HEK293 (cell line): Measurements from ENCODE around the gene PDE9A.

ENCODE experiments used
- EGR2 ChIP-seq: fragments of 450-650 bp; formaldehyde crosslinking; IDR thresholded peaks from 2 replicates; pipeline ENCODE4 v1.5.1; 2016; ENCODE audit warnings: low read depth, missing biosample characterization, missing genetic modification characterization
- FEZF1 ChIP-seq: fragments of 450-650 bp; formaldehyde crosslinking; IDR thresholded peaks from 2 replicates; pipeline ENCODE4 v1.5.1; 2016; ENCODE audit warnings: missing biosample characterization, missing genetic modification characterization
- HOXA7 ChIP-seq: sonication (generic); formaldehyde crosslinking; IDR thresholded peaks from 2 replicates; pipeline ENCODE4 v1.8.1; 2022; ENCODE audit warnings: missing genetic modification reagents, borderline replicate concordance
- KLF9 ChIP-seq: fragments of 450-650 bp; formaldehyde crosslinking; IDR thresholded peaks from 2 replicates; pipeline ENCODE4 v1.5.1; 2016; ENCODE audit warnings: missing biosample characterization, missing genetic modification characterization, low read depth
- MYNN ChIP-seq: fragments of 450-650 bp; formaldehyde crosslinking; IDR thresholded peaks from 2 replicates; pipeline ENCODE4 v1.5.1; 2016; ENCODE audit warnings: missing biosample characterization, missing genetic modification characterization, borderline replicate concordance
- SP3 ChIP-seq: fragments of 450-650 bp; formaldehyde crosslinking; IDR thresholded peaks from 2 replicates; pipeline ENCODE4 v1.5.1; 2016; ENCODE audit warnings: missing biosample characterization, missing genetic modification characterization
- ZFHX2 ChIP-seq: fragments of 450-650 bp; formaldehyde crosslinking; conservative IDR thresholded peaks from 2 replicates; pipeline ENCODE4 v1.5.1; 2016; ENCODE audit warnings: missing biosample characterization, missing genetic modification characterization
- ZNF16 ChIP-seq: fragments of 450-650 bp; formaldehyde crosslinking; IDR thresholded peaks from 2 replicates; pipeline ENCODE4 v1.5.1; 2016; ENCODE audit warnings: low read depth, missing biosample characterization, missing genetic modification characterization
- ZNF2 ChIP-seq: fragments of 450-650 bp; formaldehyde crosslinking; IDR thresholded peaks from 2 replicates; pipeline ENCODE4 v1.5.1; 2016; ENCODE audit warnings: missing biosample characterization, missing genetic modification characterization
- ZNF354C ChIP-seq: fragments of 450-650 bp; formaldehyde crosslinking; IDR thresholded peaks from 2 replicates; pipeline ENCODE4 v1.5.1; 2016; ENCODE audit warnings: missing biosample characterization, missing genetic modification characterization, low read depth, borderline replicate concordance
- ZNF362 ChIP-seq: fragments of 450-650 bp; formaldehyde crosslinking; IDR thresholded peaks from 2 replicates; pipeline ENCODE4 v1.5.1; 2016; ENCODE audit warnings: missing biosample characterization, missing genetic modification characterization
- ZNF394 ChIP-seq: fragments of 450-650 bp; formaldehyde crosslinking; IDR thresholded peaks from 2 replicates; pipeline ENCODE4 v1.5.1; 2016; ENCODE audit warnings: missing biosample characterization, missing genetic modification characterization, mild to moderate bottlenecking, moderate library complexity, borderline replicate concordance
- ZNF529 ChIP-seq: fragments of 450-650 bp; formaldehyde crosslinking; IDR thresholded peaks from 2 replicates; pipeline ENCODE4 v1.5.1; 2017; ENCODE audit warnings: missing genetic modification characterization, missing biosample characterization; ENCODE audit not compliant: insufficient replicate concordance
- ZNF549 ChIP-seq: fragments of 450-650 bp; IDR thresholded peaks from 2 replicates; pipeline ENCODE4 v1.5.1; 2018; ENCODE audit warnings: missing biosample characterization, missing genetic modification characterization, mild to moderate bottlenecking, inconsistent platforms, moderate library complexity
- ZNF561 ChIP-seq: fragments of 450-650 bp; IDR thresholded peaks from 2 replicates; pipeline ENCODE4 v1.5.1; 2018; ENCODE audit warnings: missing biosample characterization, missing genetic modification characterization, borderline replicate concordance
- ZNF571 ChIP-seq: fragments of 450-650 bp; formaldehyde crosslinking; IDR thresholded peaks from 2 replicates; pipeline ENCODE4 v1.5.0; 2017; ENCODE audit warnings: missing biosample characterization, missing genetic modification characterization
- ZNF610 ChIP-seq: fragments of 450-650 bp; formaldehyde crosslinking; IDR thresholded peaks from 2 replicates; pipeline ENCODE4 v1.5.1; 2016; ENCODE audit warnings: missing biosample characterization, missing genetic modification characterization, borderline replicate concordance
- ZNF664 ChIP-seq: fragments of 450-650 bp; formaldehyde crosslinking; IDR thresholded peaks from 2 replicates; pipeline ENCODE4 v1.5.1; 2016; ENCODE audit warnings: missing biosample characterization, missing genetic modification characterization
- ZNF670 ChIP-seq: fragments of 450-650 bp; formaldehyde crosslinking; IDR thresholded peaks from 2 replicates; pipeline ENCODE4 v1.5.1; 2016; ENCODE audit warnings: missing biosample characterization, missing genetic modification characterization, low read depth
- ZNF777 ChIP-seq: fragments of 450-650 bp; formaldehyde crosslinking; IDR thresholded peaks from 2 replicates; pipeline ENCODE4 v1.5.1; 2017; ENCODE audit warnings: missing biosample characterization, missing genetic modification characterization, borderline replicate concordance
- TF ChIP-seq, protein P1 (sequence below): fragments of 450-650 bp; formaldehyde crosslinking; IDR thresholded peaks from 2 replicates; pipeline ENCODE4 v1.5.1; 2016; ENCODE audit warnings: missing biosample characterization, missing genetic modification characterization, low read depth
- TF ChIP-seq, protein P2 (sequence below): fragments of 450-650 bp; IDR thresholded peaks from 2 replicates; pipeline ENCODE4 v1.5.1; 2018; ENCODE audit warnings: missing biosample characterization, mild to moderate bottlenecking, missing genetic modification characterization
- TF ChIP-seq, protein P3 (sequence below): fragments of 450-650 bp; formaldehyde crosslinking; IDR thresholded peaks from 2 replicates; pipeline ENCODE4 v1.5.1; 2017; ENCODE audit warnings: missing biosample characterization, missing genetic modification characterization
- TF ChIP-seq, protein P4 (sequence below): fragments of 450-650 bp; formaldehyde crosslinking; optimal IDR thresholded peaks from 2 replicates; pipeline ENCODE3; 2016; ENCODE audit warnings: missing biosample characterization, mild to moderate bottlenecking, missing genetic modification characterization
- TF ChIP-seq, protein P5 (sequence below): fragments of 450-650 bp; formaldehyde crosslinking; IDR thresholded peaks from 2 replicates; pipeline ENCODE4 v1.5.1; 2016; ENCODE audit warnings: missing biosample characterization, missing genetic modification characterization
- TF ChIP-seq, protein P6 (sequence below): fragments of 450-650 bp; formaldehyde crosslinking; IDR thresholded peaks from 2 replicates; pipeline ENCODE4; 2016; ENCODE audit warnings: missing biosample characterization, missing genetic modification characterization
- TF ChIP-seq, protein P7 (sequence below): fragments of 450-650 bp; formaldehyde crosslinking; IDR thresholded peaks from 2 replicates; pipeline ENCODE4 v1.5.1; 2016; ENCODE audit warnings: missing biosample characterization, missing genetic modification characterization

PDE9A gene

DNA sequence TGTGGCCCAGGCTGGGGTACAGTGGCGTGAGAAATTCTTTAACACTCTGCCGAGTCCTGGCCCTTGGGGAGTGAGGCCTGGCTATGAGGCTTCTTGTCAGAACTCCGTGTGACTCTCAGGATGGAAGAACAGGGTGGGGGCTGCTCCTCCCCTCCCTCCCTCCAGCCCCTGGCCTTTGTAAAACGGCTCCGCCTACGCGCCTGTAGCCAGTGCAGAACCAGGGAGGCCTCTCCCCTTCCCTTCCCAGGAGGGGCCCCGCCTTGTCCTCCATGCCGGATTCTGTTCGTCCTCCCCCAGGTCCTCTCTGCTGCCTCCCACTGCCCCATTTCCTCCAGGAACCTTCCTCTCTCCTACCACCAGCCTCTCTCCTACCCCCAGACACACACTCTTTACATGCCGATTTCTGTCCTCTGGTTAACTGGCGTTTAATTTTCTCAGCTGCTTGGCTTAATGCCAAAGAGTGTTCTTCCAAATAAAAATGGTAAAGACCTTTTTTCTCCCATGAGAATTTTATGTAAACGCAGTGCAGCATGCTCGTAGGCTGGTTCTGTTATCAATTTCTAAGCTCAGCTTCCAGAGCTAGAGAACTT is 21.0 kb downstream of the PDE9A start (continued):
- TF ChIP-seq ZNF16 (tag by site-specific recombination) (no peak), SP3 (tag by site-specific recombination) (peak; percentile 81), FEZF1 (tag by site-specific recombination) (no peak), ZNF2 (tag by site-specific recombination) (0 out of 2 replicates have a peak, but pooled peaks have one; percentile 42), ZNF610 (tag by site-specific recombination) (0 out of 2 replicates have a peak, but pooled peaks have one; percentile 40), EGR2 (peak; percentile 99), ZFHX2 (tag by site-specific recombination) (peak; percentile 99), ZNF777 (tag by site-specific recombination) (no peak), MYNN (tag by site-specific recombination) (no peak), ZNF394 (tag by site-specific recombination) (no peak), ZNF549 (tag by site-specific recombination) (no peak), ZNF664 (tag by site-specific recombination) (no peak), ZNF362 (tag by site-specific recombination) (no peak), ZNF529 (tag by site-specific recombination) (no peak), HOXA7 (CRISPR knock-in tag) (no peak), ZNF354C (tag by site-specific recombination) (no peak), KLF9 (tag by site-specific recombination) (peak; percentile 63), ZNF670 (tag by site-specific recombination) (no peak), ZNF561 (tag by site-specific recombination) (peak; percentile 94), ZNF571 (tag by site-specific recombination) (no peak)
- TF ChIP-seq, protein P1, sequence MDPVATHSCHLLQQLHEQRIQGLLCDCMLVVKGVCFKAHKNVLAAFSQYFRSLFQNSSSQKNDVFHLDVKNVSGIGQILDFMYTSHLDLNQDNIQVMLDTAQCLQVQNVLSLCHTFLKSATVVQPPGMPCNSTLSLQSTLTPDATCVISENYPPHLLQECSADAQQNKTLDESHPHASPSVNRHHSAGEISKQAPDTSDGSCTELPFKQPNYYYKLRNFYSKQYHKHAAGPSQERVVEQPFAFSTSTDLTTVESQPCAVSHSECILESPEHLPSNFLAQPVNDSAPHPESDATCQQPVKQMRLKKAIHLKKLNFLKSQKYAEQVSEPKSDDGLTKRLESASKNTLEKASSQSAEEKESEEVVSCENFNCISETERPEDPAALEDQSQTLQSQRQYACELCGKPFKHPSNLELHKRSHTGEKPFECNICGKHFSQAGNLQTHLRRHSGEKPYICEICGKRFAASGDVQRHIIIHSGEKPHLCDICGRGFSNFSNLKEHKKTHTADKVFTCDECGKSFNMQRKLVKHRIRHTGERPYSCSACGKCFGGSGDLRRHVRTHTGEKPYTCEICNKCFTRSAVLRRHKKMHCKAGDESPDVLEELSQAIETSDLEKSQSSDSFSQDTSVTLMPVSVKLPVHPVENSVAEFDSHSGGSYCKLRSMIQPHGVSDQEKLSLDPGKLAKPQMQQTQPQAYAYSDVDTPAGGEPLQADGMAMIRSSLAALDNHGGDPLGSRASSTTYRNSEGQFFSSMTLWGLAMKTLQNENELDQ (tag by site-specific recombination): no peak
- TF ChIP-seq, protein P2, sequence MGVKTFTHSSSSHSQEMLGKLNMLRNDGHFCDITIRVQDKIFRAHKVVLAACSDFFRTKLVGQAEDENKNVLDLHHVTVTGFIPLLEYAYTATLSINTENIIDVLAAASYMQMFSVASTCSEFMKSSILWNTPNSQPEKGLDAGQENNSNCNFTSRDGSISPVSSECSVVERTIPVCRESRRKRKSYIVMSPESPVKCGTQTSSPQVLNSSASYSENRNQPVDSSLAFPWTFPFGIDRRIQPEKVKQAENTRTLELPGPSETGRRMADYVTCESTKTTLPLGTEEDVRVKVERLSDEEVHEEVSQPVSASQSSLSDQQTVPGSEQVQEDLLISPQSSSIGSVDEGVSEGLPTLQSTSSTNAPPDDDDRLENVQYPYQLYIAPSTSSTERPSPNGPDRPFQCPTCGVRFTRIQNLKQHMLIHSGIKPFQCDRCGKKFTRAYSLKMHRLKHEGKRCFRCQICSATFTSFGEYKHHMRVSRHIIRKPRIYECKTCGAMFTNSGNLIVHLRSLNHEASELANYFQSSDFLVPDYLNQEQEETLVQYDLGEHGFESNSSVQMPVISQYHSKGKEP (tag by site-specific recombination): peak; percentile 57; the same call in 1 of the 2 replicates
- TF ChIP-seq, protein P3, sequence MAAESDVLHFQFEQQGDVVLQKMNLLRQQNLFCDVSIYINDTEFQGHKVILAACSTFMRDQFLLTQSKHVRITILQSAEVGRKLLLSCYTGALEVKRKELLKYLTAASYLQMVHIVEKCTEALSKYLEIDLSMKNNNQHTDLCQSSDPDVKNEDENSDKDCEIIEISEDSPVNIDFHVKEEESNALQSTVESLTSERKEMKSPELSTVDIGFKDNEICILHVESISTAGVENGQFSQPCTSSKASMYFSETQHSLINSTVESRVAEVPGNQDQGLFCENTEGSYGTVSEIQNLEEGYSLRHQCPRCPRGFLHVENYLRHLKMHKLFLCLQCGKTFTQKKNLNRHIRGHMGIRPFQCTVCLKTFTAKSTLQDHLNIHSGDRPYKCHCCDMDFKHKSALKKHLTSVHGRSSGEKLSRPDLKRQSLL (tag by site-specific recombination): no peak
- TF ChIP-seq, protein P4, sequence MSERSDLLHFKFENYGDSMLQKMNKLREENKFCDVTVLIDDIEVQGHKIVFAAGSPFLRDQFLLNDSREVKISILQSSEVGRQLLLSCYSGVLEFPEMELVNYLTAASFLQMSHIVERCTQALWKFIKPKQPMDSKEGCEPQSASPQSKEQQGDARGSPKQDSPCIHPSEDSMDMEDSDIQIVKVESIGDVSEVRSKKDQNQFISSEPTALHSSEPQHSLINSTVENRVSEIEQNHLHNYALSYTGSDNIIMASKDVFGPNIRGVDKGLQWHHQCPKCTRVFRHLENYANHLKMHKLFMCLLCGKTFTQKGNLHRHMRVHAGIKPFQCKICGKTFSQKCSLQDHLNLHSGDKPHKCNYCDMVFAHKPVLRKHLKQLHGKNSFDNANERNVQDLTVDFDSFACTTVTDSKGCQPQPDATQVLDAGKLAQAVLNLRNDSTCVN (tag by site-specific recombination): no peak
- TF ChIP-seq, protein P5, sequence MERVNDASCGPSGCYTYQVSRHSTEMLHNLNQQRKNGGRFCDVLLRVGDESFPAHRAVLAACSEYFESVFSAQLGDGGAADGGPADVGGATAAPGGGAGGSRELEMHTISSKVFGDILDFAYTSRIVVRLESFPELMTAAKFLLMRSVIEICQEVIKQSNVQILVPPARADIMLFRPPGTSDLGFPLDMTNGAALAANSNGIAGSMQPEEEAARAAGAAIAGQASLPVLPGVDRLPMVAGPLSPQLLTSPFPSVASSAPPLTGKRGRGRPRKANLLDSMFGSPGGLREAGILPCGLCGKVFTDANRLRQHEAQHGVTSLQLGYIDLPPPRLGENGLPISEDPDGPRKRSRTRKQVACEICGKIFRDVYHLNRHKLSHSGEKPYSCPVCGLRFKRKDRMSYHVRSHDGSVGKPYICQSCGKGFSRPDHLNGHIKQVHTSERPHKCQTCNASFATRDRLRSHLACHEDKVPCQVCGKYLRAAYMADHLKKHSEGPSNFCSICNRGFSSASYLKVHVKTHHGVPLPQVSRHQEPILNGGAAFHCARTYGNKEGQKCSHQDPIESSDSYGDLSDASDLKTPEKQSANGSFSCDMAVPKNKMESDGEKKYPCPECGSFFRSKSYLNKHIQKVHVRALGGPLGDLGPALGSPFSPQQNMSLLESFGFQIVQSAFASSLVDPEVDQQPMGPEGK (tag by site-specific recombination): peak; percentile 99
- TF ChIP-seq, protein P6, sequence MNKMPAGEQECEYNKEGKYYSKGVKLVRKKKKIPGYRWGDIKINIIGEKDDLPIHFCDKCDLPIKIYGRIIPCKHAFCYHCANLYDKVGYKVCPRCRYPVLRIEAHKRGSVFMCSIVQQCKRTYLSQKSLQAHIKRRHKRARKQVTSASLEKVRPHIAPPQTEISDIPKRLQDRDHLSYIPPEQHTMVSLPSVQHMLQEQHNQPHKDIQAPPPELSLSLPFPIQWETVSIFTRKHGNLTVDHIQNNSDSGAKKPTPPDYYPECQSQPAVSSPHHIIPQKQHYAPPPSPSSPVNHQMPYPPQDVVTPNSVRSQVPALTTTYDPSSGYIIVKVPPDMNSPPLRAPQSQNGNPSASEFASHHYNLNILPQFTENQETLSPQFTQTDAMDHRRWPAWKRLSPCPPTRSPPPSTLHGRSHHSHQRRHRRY: no peak
- TF ChIP-seq, protein P7, sequence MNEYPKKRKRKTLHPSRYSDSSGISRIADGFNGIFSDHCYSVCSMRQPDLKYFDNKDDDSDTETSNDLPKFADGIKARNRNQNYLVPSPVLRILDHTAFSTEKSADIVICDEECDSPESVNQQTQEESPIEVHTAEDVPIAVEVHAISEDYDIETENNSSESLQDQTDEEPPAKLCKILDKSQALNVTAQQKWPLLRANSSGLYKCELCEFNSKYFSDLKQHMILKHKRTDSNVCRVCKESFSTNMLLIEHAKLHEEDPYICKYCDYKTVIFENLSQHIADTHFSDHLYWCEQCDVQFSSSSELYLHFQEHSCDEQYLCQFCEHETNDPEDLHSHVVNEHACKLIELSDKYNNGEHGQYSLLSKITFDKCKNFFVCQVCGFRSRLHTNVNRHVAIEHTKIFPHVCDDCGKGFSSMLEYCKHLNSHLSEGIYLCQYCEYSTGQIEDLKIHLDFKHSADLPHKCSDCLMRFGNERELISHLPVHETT (tag by site-specific recombination): no peak
